Body of pancreas (tissue), 4 donors: ENCODE results near the gene P4HA3. TPM values are rescaled to one million over a fixed set of nuclear protein-coding genes. Genes with fewer than 3 reads are reported as not detected.
A peak's percentile ranks its signal among the peaks of the same experiment; 100 is the strongest.

Source experiments
- ATAC-seq: fragments of 150-250 bp; one replicate; pipeline ENCODE4 v1.9.1; 2016
- DNase-seq, 4 donors: peaks; one replicate each; pipeline ENCODE4 v3.0.0-alpha.2; 2019
- H3K27ac ChIP-seq, 4 donors: fragments of 200-600 bp; sonication (generic); 1 replicate in 3 of 4; 2 replicates in 1 of 4; pipeline versions ENCODE4 v1.5.1 to v1.6.1; 2016 to 2019; ENCODE audit warnings: mild to moderate bottlenecking in 1 of 4, mixed read lengths in 1 of 4, moderate library complexity in 1 of 4
- H3K27me3 ChIP-seq, 2 donors: fragments of 200-600 bp; sonication (generic); one replicate each; pipeline ENCODE4 v1.6.0; 2016; ENCODE audit warnings: mild to moderate bottlenecking in 1 of 2
- H3K36me3 ChIP-seq, 2 donors: fragments of 200-600 bp; sonication (generic); replicated peaks in 1 of 2; 2 replicates each; pipeline ENCODE4 v1.5.1; 2016; ENCODE audit warnings: low read depth in 2 of 2; ENCODE audit not compliant: insufficient read depth in 1 of 2
- H3K4me1 ChIP-seq: fragments of 200-600 bp; sonication (generic); one replicate; pipeline ENCODE4 v1.6.0; 2016
- H3K4me3 ChIP-seq, 2 donors: fragments of 200-600 bp; sonication (generic); 1 replicate in 1 of 2; 2 replicates in 1 of 2; pipeline ENCODE4 v1.5.1; 2016 to 2019
- H3K9me3 ChIP-seq, 3 donors: fragments of 200-600 bp; sonication (generic); 1 replicate in 2 of 3; 2 replicates in 1 of 3; pipeline ENCODE4 v1.5.1; 2016
- POLR2A ChIP-seq, 3 donors: fragments of 450-650 bp; IDR thresholded peaks; one replicate each; pipeline ENCODE4 v1.6.1; 2016; ENCODE audit warnings: antibody characterized with exemption in 3 of 3, mild to moderate bottlenecking in 2 of 3
- WGBS, 2 donors: methylation state at CpG; one replicate each; pipeline ENCODE4 v1.1.5; 2017; 5-methylcytosine and 5-hydroxymethylcytosine counted together
- intact Hi-C: fragments of 100-400 bp; cut with DNase I; formaldehyde crosslinking; loops from one replicate; pipeline ENCODE4 v1.15.1; 2023
- total RNA-seq, 2 donors: library from RNA; depleted of rRNA; stranded (reverse); fragments of >200 nt; gene quantifications; one replicate each; pipeline ENCODE4 v1.1.0, GENCODE V29; 2016
- TF ChIP-seq, protein P1 (sequence below), 7 experiments: fragments of 450-650 bp in 4 of 7; fragments of 200-600 bp in 3 of 7; sonication (generic) in 3 of 7; IDR thresholded peaks; one replicate each; pipeline ENCODE4 v1.5.1; 2016 to 2019; ENCODE audit warnings: antibody characterized with exemption in 7 of 7

The P4HA3 gene
- total RNA-seq, 2 donors from 2014 or later, result not detected

- H3K9me3 ChIP-seq, result no peaks in the 10 kb centered on the region
- H3K27ac ChIP-seq, result no peak overlapping the region
- 73 to 76% methylated on average over 5 of the region's 5 CpGs for WGBS, 2 donors
- no peak for DNase-seq
- H3K27me3 ChIP-seq, result no peaks in the 10 kb centered on the region
- peaks cover 4% of the 10 kb centered on the region for H3K4me1 ChIP-seq
- no peak overlapping the region for H3K4me3 ChIP-seq
- ATAC-seq, result peak; percentile 15
- no peak for TF ChIP-seq POLR2A (IDR thresholded peaks at IDR 0.05)
- TF ChIP-seq, protein P1, sequence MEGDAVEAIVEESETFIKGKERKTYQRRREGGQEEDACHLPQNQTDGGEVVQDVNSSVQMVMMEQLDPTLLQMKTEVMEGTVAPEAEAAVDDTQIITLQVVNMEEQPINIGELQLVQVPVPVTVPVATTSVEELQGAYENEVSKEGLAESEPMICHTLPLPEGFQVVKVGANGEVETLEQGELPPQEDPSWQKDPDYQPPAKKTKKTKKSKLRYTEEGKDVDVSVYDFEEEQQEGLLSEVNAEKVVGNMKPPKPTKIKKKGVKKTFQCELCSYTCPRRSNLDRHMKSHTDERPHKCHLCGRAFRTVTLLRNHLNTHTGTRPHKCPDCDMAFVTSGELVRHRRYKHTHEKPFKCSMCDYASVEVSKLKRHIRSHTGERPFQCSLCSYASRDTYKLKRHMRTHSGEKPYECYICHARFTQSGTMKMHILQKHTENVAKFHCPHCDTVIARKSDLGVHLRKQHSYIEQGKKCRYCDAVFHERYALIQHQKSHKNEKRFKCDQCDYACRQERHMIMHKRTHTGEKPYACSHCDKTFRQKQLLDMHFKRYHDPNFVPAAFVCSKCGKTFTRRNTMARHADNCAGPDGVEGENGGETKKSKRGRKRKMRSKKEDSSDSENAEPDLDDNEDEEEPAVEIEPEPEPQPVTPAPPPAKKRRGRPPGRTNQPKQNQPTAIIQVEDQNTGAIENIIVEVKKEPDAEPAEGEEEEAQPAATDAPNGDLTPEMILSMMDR (IDR thresholded peaks at IDR 0.05), result no peak
- H3K36me3 ChIP-seq, result no peaks in the 10 kb centered on the region
- intact Hi-C loops, result no loop called here
Observed at GRCh38 chr11:74319139-74319816, 7.8 kb upstream of the P4HA3 start.

DNA sequence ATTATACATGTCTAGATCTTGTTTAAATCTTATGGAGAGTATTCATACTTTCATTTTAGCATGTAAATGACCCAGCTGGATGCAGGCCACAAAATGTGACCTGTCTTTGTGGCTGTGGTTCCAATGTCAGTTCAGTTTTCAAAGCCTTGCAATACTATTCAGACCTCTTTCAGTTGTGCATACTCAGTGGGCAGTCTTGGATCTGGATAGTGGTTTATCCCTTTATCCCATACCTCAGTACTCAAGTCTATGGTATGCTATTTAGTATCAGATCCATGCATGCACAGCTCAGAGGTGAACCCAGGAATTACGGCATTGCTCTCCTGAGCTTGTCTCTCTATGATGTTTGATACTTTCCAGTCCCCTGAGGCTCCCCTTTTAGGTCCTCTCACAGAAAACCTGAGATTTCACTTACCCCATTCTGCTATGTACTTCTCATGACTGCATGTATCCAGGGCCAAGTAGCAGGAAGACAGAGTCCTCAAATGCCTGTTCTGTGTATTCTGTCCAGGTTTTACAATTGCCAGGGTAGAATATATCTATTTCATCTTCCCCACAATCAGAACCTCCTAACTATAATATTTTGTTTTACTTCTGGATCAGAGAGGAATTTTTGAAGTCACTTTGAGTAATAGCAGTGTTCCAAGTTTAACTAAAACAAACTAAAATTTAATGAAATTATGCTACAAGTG lies 6.9 kb upstream of the P4HA3 start:
- no peaks in the 10 kb centered on the region for H3K36me3 ChIP-seq
- DNase-seq, result no peak
- 78 to 91% methylated on average over 1 of the region's 1 CpG for WGBS, 2 donors

GRCh38 chr11:74316772-74317505 lies 5.5 kb upstream of the P4HA3 start:
- H3K4me3 ChIP-seq, result no peak overlapping the region
- TF ChIP-seq POLR2A (IDR thresholded peaks at IDR 0.05), result no peak
- TF ChIP-seq, protein P1 (IDR thresholded peaks at IDR 0.05), result no peak
- ATAC-seq, result no peak
- H3K36me3 ChIP-seq, result no peaks in the 10 kb centered on the region
- DNase-seq, result no peak
- intact Hi-C loops, result no loop called here
- no peaks in the 10 kb centered on the region for H3K4me1 ChIP-seq
- no peaks in the 10 kb centered on the region for H3K9me3 ChIP-seq
- H3K27ac ChIP-seq, result no peak overlapping the region
- H3K27me3 ChIP-seq, result no peaks in the 10 kb centered on the region

More for the DNA sequence above, 6.9 kb upstream of the P4HA3 start:
- ATAC-seq, result no peak
- intact Hi-C loops, result no loop called here
- TF ChIP-seq POLR2A (IDR thresholded peaks at IDR 0.05), result no peak
- TF ChIP-seq, protein P1 (IDR thresholded peaks at IDR 0.05), result no peak
- Histone ChIP-seq H3K4me1 (peaks cover 4% of the 10 kb centered on the region), H3K27ac (no peak overlapping the region), H3K27me3 (no peaks in the 10 kb centered on the region), H3K4me3 (no peak overlapping the region), H3K9me3 (no peaks in the 10 kb centered on the region)

GRCh38 chr11:74312326-74312725 lies 886 bp upstream of the P4HA3 start:
- WGBS, 2 donors, result 98 to 100% methylated on average over 1 of the region's 1 CpG
- no peak for TF ChIP-seq POLR2A (IDR thresholded peaks at IDR 0.05)
- Histone ChIP-seq H3K4me3 (no peak overlapping the region), H3K27me3 (no peaks in the 10 kb centered on the region), H3K27ac (no peak overlapping the region), H3K36me3 (no peaks in the 10 kb centered on the region), H3K4me1 (peaks cover 11% of the 10 kb centered on the region), H3K9me3 (no peaks in the 10 kb centered on the region)
- no peak for ATAC-seq
- DNase-seq, result no peak
- intact Hi-C loops, result no loop called here

DNA sequence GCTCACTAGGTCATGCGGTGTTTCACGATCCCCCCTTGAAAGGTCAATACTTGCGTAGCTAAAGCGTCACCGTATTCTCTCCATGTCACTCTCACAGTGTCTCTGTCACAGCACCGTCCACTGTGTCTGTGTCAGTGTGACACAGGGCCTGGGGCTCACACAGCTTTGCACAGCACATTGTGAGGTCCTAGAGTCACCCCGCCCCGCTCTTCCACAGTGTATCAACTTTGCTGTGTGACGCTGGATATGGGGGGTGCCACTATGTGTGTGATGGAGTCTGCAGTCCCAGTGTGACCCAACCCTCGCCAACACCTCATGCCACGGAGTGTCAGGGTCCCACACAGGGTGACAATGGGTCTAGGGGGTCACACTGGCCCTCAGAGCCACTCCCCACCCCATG lies 583 bp downstream of the P4HA3 start:
- TF ChIP-seq POLR2A (IDR thresholded peaks at IDR 0.05), result no peak
- TF ChIP-seq, protein P1 (IDR thresholded peaks at IDR 0.05), result no peak
- ATAC-seq, result no peak
- Histone ChIP-seq H3K9me3 (no peaks in the 10 kb centered on the region), H3K27me3 (no peaks in the 10 kb centered on the region), H3K4me3 (no peak overlapping the region), H3K4me1 (peaks cover 11% of the 10 kb centered on the region), H3K27ac (no peak overlapping the region), H3K36me3 (no peaks in the 10 kb centered on the region)
- no peak for DNase-seq
- intact Hi-C loops, result no loop called here
- WGBS, 2 donors, result 65 to 79% methylated on average over 9 to 11 of the region's 11 CpGs
